GM15510 (cell line): ENCODE data around the gene CHRNA10.

Source experiments
- POLR2A ChIP-seq: IDR thresholded peaks from 3 replicates; pipeline ENCODE4 v1.6.1; 2011; ENCODE audit warnings: borderline replicate concordance; ENCODE audit not compliant: insufficient read length; ENCODE audit errors: extremely low read depth

Gene CHRNA10, protein sequence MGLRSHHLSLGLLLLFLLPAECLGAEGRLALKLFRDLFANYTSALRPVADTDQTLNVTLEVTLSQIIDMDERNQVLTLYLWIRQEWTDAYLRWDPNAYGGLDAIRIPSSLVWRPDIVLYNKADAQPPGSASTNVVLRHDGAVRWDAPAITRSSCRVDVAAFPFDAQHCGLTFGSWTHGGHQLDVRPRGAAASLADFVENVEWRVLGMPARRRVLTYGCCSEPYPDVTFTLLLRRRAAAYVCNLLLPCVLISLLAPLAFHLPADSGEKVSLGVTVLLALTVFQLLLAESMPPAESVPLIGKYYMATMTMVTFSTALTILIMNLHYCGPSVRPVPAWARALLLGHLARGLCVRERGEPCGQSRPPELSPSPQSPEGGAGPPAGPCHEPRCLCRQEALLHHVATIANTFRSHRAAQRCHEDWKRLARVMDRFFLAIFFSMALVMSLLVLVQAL

GRCh38 chr11:3671334-3672254, at the start of gene CHRNA10:
Gene CHRNA10 (minus strand): TSS chr11:3671384. CDS start chr11:3671312, 72 bp downstream.
- no peak for TF ChIP-seq POLR2A

DNA sequence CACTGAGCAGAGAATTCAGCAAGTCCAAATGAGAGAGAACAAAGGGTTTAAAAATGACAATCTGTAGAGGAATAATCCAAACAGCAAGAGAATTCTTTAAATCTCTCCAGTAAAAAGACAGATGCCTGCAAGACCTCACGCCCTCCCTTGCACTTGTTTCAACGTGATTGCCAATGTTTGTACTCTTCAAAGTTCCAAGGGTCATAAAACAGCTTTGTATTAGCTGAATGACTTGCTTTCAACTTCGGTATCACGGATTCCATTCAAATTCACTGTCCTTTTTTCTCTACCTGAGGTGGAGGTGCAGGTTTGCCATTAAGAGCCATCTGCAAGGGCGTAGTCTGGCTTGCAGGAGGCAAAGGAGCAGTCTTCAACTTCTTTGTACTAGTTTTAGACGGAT, 41.1 kb upstream of the CHRNA10 start:
- TF ChIP-seq POLR2A: no peak

DNA sequence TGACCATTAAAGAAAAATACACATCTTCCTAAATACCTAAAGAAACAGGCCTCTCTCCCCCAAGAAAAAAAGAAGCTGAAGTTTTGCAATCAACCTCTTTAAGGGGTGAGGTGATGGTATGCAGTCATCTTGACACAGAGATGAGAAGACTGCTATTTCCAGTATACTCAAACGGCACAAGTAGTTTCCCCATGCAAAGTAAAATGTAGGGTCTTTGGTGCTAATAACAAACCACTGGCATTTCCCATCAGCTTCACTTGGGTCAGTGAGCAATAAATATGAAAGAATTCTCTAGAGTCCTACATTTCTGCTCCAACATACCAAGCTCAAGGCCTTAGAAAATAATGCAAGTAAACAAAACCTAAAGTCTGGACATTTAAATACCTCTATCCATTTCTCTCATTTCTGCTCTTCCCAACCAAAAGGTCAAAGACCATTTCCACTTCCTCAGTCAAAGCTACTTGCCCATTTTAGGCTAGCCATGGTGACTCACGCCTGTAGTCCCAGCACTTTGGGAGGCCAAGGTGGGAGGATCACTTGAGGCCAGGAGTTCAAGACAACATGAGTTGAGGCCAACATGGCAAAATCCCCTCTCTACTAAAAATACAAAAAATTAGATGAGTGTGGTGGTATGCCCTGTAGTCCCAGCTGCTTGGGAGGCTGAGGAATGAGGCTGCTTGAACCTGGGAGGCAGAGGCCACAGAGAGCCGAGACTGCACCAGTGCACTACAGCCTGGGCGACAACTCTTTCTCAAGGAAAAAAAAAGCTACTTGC, 39.5 kb upstream of the CHRNA10 start:
- TF ChIP-seq POLR2A: no peak

DNA sequence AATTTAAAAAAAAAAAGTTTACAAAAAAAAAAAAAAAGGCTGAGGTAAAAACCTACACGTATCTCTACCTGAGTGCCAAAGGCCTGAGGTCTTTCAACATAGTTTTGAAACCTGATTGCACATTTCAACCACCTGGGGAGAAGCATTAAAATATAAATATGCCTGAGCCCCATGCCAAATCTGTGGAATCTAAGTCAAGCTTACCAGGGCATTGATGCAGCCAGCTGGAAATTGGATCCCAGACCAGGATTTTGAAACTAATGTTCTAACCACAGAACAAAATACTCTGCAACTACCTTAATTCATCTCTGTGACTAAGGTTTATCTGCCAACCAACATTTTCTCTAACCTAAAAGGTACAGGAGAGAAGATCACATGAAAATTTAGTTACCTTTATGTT, 38.8 kb upstream of the CHRNA10 start:
- TF ChIP-seq POLR2A: no peak

DNA sequence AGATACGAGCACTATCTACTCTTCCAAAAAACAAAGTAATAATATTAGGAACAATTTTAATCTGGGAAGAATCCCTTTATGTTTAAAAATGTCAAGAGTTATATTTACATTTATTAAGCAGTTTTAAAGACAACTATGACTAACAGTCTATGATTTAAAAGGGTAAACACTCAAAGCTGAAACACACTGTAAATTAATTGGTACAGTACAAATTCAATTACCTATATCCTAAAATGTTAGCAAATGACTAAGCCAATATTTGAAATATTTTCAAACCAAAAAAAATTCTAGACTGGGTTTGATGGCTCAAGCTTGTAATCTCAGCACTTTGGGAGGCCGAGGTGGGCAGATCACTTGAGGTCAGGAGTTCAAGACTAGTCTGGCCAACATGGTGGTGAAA, 36.0 kb upstream of the CHRNA10 start:
- TF ChIP-seq POLR2A: no peak

- TF ChIP-seq POLR2A: no peak
Measured at GRCh38 chr11:3703383-3703782, 32.2 kb upstream of the CHRNA10 start.

GRCh38 chr11:3700910-3701309, 29.7 kb upstream of the CHRNA10 start:
- no peak for TF ChIP-seq POLR2A

DNA sequence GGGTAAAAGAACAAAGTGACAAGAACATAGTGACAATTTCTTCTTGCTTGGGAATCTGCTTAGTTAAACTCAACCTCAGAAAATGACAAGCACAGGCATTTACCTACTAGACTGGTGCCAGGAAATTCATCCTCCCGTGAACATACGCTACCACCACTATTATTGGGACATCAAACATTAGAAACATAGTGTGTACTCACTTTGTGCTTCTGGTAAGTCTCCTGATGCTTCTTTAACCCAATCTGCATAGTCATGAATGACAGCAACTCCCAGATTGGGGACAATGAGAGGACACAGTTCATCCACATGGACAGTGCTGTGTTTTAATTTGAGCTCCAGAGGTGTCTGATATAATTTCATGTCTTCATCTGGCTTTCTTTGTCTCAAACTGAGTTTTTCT, 29.2 kb upstream of the CHRNA10 start:
- TF ChIP-seq POLR2A: no peak

DNA sequence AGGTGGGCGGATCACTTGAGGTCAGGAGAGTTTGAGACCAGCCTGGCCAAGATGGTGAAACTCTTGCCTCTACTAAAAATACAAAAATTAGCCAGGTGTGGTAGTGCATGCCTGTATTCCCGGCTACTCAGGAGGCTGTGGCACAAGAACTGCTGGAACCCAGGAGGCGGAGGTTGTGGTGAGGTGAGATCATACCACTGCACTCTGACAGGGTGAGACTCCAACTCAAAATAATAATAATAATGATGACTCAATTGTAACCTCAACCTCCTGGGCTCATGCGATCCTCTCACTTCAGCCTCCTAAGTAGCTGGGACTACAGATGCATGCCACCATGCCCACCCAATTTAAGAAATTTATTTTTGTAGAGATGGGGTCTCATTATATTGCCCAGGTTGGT, 15.6 kb upstream of the CHRNA10 start:
- TF ChIP-seq POLR2A: no peak

GRCh38 chr11:3685923-3686322, 14.7 kb upstream of the CHRNA10 start:
- no peak for TF ChIP-seq POLR2A

DNA sequence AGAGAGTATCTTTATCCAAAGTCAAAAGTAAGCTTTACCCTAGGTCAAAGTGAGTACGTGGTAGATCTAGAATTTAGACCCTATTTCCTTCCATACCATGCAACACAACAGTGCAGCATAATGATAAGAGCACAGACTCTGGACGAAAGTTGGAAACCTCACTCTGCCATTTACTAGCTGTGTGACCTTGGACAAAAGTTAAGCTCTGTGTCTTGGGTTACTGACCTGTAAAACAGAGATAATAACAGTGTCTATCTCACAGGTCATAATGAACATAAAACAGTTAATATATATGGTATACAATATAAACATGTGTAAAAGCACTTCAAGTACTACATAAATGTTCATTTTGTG, 13.6 kb upstream of the CHRNA10 start:
- TF ChIP-seq POLR2A: no peak

DNA sequence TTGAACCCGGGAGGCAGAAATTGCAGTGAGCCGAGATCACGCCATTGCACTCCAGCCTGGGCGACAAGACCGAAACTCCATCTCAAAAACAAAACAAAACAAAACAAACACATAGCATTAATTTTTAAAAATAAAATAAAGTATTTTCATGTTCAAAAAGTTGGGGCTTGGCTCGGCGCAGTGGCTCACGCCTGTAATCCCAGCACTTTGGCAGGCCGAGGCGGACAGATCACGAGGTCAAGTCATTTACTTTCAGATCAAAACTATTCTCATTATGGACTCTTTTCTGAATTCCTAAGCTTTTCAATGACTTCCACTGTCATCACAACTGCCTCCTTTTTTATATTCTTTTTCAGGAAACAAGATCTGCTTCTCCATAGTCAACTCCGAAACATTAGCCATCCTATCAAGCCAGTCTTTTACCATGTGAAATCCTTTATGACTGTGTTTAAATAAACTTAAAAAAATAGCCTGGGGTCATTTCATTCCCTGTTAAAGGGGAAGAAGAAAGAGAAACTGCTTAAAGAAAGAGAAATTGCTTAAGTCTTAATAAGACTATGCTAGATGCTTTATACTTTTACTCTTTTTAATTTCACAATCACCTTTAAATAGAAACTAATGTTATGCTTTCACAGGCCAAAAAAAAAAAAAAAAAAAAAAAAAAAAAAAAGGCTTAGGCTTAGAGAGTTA, 13.1 kb upstream of the CHRNA10 start:
- TF ChIP-seq POLR2A: no peak

GRCh38 chr11:3683039-3683438, 11.9 kb upstream of the CHRNA10 start:
- no peak for TF ChIP-seq POLR2A

DNA sequence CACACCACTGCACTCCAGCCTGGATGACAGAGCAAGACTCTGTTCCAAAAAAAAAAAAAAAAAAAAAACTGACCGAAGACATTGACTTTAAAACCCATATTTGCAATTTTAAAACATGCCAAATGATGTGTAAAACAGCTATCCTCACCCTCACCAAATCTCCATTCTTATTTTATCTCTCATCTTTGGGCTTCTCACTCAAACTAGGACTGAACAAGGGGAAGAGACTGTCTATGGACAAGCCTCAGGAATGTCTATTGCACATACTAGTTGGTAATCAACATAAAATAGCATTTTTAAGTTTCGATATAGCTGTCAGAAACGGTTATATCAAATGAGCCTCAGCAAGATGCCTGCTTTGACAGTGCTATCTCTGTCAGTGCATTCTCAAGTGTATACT, 7.9 kb upstream of the CHRNA10 start:
- no peak for TF ChIP-seq POLR2A
